HG03095 (cell line): Measurements from ENCODE around the gene TRIM22.

ENCODE experiments used
- ATAC-seq: cut with Tn5 transposase; IDR thresholded peaks from one replicate; pipeline ENCODE4 v1.9.1; 2021; ENCODE audit warnings: moderate library complexity; ENCODE audit not compliant: unreplicated experiment

The TRIM22 gene

DNA sequence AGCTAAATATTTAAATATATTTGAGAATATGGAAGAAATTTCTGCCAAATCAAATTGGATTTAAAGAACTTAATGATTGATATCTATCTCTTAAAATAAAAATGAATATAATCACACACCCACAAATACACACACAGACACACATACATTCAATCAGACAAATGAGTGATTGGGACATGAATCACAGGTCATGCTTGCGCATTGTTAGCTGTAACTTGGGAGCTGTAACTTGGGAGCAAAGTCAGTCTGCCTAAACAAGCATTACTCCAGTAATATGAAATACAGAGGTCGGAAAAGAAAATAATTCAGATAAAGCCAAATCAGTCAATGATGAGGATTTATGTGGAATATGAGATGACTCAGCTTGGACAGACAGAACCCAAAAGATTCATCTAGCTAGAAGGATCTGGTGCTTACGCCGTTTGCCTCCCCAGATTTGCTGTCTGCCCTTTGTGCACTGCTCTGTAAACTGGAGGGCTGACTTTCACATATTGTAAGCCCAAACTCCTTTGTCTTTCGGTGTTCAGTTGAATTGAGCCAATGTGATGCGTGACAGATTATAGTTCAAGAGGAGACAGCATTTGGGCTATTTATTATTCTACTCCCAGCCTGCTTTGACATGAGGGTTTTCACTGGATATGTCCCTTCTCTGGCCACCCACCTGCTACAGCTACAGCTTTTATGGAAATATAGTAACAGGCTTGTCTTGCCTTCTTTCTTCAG lies 48.2 kb downstream of the TRIM22 start:
- no peak for ATAC-seq

DNA sequence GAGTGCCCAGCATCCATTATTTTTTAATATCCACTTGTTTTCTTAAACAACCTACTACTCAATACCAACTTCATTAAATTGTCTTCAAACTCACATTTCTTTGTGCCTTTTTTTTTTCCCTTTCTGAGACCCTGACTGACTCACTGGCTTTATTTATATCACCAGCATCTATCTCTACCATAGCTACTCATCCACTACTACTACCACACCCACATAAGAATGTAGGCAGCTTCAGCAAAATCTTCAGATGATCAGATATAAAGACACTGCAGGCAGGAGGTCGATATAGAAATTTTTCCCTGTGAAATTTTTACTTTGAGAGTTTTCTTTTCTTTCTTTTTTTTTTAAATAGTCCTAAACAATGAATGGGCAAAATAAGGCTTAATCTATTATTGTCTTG lies 48.8 kb downstream of the TRIM22 start:
- ATAC-seq, result no peak

DNA sequence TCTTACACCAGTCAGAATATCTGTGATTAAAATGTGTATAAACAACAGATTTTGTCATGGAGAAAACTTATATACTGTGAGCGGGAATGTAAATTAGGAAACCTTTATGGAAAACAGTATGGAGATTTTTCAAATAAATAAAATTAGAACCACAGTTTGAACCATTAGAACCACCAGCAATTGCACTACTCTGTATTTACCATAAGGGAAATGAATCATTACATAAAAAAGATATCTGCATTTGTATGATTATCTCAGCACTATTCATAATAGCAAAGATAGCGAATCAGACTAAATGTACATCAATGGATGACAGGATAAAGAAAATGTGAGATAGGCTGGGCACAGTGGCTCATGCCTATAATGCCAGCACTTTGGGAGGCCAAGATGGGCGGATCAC lies 57.0 kb downstream of the TRIM22 start:
- no peak for ATAC-seq

DNA sequence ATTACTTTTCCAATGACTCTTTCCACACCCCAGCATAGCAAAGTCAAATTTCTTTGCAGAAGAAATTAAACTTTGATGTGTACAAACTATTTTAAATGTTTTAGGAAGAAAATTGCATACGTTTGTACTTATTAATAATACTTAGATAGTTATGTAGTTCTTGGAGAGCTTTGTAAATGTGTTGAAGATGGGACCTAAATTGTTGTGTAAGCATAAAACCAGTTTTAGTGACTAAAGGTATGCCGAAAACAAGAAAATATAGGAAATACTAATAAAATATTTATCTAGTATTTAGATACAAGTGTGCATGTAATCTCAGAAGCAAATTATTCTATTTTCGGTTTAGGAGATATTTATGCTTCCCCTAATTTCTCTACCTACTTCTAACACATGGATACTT lies 60.2 kb downstream of the TRIM22 start:
- ATAC-seq, result no peak

DNA sequence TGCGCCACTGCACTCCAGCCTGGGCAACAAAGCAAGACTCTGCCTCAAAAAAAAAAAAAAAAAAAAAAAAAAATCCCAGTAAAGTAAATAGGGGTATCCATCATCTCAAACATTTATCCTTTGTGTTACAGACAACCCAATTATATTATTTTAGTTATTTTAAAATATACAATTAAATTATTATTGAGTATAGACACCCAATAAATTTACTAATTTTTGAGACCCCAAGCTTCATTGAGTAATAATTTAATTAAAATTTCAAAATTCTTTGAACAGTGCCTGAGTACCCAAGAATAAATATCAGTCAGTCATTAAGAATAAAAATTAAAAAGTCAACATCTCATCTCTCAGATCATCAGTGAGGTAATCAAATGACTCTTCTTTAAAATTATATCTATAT lies 64.4 kb downstream of the TRIM22 start, which contains the start of gene OR52N4:
Gene OR52N4 (plus strand): TSS at position 301 of the 400 bp plus-strand sequence. CDS start 498 bp downstream, outside the sequence.
- ATAC-seq, result no peak
